Limb (tissue), 2 donors: ENCODE measurements around the gene RASGRP1.
"Not testable (repeated sequence)": the region's sequence is repeated elsewhere in the genome, so short reads cannot be mapped to it uniquely, and the experiment has no call there.

Experiments
- DNase-seq, 2 donors: peaks; one replicate each; pipeline ENCODE4 v3.0.0-alpha.2; 2016; ENCODE audit errors: extremely low spot score in 2 of 2

Gene RASGRP1

GRCh38 chr15:38564557-38565286, at the start of gene RASGRP1:
RASGRP1 (minus strand) TSS chr15:38564814; CDS start chr15:38564628, 186 bp downstream.
- DNase-seq = peak; percentile 49 to 86

GRCh38 chr15:38613085-38613484, 48.5 kb upstream of the RASGRP1 start:
- no peak for DNase-seq

- DNase-seq = no peak
Measured at GRCh38 chr15:38612159-38612863, 47.7 kb upstream of the RASGRP1 start.

GRCh38 chr15:38611228-38611627, 46.6 kb upstream of the RASGRP1 start:
- DNase-seq = no peak

- DNase-seq = no peak
Measured at GRCh38 chr15:38610748-38611147, 46.1 kb upstream of the RASGRP1 start.

- no peak for DNase-seq
Measured at GRCh38 chr15:38609097-38609738, 44.6 kb upstream of the RASGRP1 start.

- no peak for DNase-seq
Measured at GRCh38 chr15:38608682-38609081, 44.1 kb upstream of the RASGRP1 start.

- DNase-seq = no peak
Measured at GRCh38 chr15:38605744-38606143, 41.1 kb upstream of the RASGRP1 start.

GRCh38 chr15:38603672-38604071, 39.1 kb upstream of the RASGRP1 start:
- DNase-seq = no peak

- peak in 1 of 2 donors; percentile 37 for DNase-seq
Measured at GRCh38 chr15:38602910-38603670, 38.5 kb upstream of the RASGRP1 start.

GRCh38 chr15:38600236-38600635, 35.6 kb upstream of the RASGRP1 start:
- DNase-seq = no peak

GRCh38 chr15:38598749-38599148, 34.1 kb upstream of the RASGRP1 start:
- no peak for DNase-seq

GRCh38 chr15:38597219-38597800, 32.7 kb upstream of the RASGRP1 start:
- DNase-seq = no peak

GRCh38 chr15:38593524-38593923, 28.9 kb upstream of the RASGRP1 start:
- no peak for DNase-seq

- DNase-seq = no peak
Measured at GRCh38 chr15:38589502-38589901, 24.9 kb upstream of the RASGRP1 start.

- DNase-seq = no peak
Measured at GRCh38 chr15:38588672-38589071, 24.1 kb upstream of the RASGRP1 start.

- DNase-seq = no peak
Measured at GRCh38 chr15:38587214-38587613, 22.6 kb upstream of the RASGRP1 start.

GRCh38 chr15:38586005-38586404, 21.4 kb upstream of the RASGRP1 start:
- DNase-seq = not testable (repeated sequence)

GRCh38 chr15:38578626-38579025, 14.0 kb upstream of the RASGRP1 start:
- no peak for DNase-seq

GRCh38 chr15:38577424-38577987, 12.9 kb upstream of the RASGRP1 start:
- no peak for DNase-seq

- DNase-seq = no peak
Measured at GRCh38 chr15:38576837-38577236, 12.2 kb upstream of the RASGRP1 start.
